ENCODE data around the gene ZDHHC19.
"Not testable (repeated sequence)": the region's sequence is repeated elsewhere in the genome, so short reads cannot be mapped to it uniquely, and the experiment has no call there.

The ZDHHC19 gene

DNA sequence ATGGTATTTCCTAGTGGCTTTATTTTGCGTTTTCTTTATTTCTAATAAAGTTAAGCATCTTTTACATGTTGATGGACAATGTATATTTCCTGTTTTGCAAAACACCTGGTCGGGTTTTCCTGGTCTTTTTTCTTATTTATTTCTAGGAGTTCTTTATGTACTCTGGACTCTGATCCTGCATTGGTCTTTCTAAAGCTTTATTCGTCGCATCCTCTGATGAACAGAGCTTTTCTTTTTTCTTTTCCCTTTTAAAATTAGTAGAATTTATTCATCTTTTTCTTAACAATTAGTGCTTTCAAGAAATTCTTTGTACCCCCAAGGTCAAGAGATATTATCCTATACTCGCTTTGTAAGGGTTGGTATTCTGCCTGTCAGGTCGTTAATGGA, 32.2 kb downstream of the ZDHHC19 start:
- no peaks in the 10 kb centered on the region for H3K9me3 ChIP-seq (ENCODE audit: control extremely low read depth in 1 of 5, control insufficient read depth in 4 of 5, insufficient read depth in 2 of 5, low read depth in 1 of 5, low read length in 4 of 5)
- no peaks in the 10 kb centered on the region for H3K27me3 ChIP-seq (replicated peaks in 2 of 5; ENCODE audit: control insufficient read depth in 4 of 5, insufficient read depth in 5 of 5, low read length in 4 of 5)
- POLR2A ChIA-PET: interaction anchor here (0.6 to 1.3 kb wide), 2 partner anchors 69 to 98 kb away, joined by 3 to 6 read pairs; no protein-coding TSS in a partner anchor
- no peaks in the 10 kb centered on the region for H3K36me3 ChIP-seq (ENCODE audit: control insufficient read depth in 4 of 4, insufficient read depth in 4 of 4, low read length in 3 of 4)
- DNase-seq: no peak
- H3K27ac ChIP-seq (ENCODE audit: insufficient read depth in 1 of 2, low read depth in 1 of 2, low read length in 2 of 2, poor library complexity in 1 of 2, severe bottlenecking in 2 of 2): peak overlapping the region; percentile 56 to 85
- CTCF ChIA-PET: interaction anchor here (0.7 to 27.5 kb wide), 11 partner anchors 9 to 105 kb away, joined by 3 to 542 read pairs (median 4); no protein-coding TSS in a partner anchor
- no peak overlapping the region for H3K4me3 ChIP-seq (ENCODE audit: control insufficient read depth in 1 of 7, extremely low read depth in 1 of 7, insufficient read depth in 4 of 7, low read depth in 2 of 7, low read length in 6 of 7)
- peaks cover 8 to 53% (median 47%) of the 10 kb centered on the region in 4 experiments for H3K4me1 ChIP-seq (ENCODE audit: control extremely low read depth in 1 of 4, control insufficient read depth in 4 of 4, insufficient read depth in 4 of 4, low read length in 3 of 4)
- 40% methylated on average over 1 of the region's 6 CpGs for WGBS (ENCODE audit: insufficient coverage)

DNA sequence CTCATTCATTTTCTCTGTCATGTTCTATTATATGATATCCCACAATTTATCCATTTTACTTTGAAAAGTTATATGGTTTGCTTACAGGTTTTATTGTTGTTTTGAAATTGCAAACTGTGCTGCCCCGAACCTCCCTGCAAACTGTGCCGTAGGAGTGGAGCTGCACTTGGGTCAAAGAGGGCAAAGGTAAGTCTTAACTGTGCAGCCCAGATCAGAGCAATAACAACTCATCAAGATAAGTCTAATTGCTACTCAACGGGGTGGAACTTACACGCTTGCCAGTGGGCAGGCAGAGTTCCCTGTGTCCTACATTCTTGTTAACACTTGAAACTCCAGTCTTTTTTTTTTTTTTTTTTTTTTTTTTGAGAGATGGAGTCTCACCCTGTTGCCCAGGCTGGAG, 33.2 kb downstream of the ZDHHC19 start:
- Histone ChIP-seq H3K27me3 (replicated peaks in 2 of 5; ENCODE audit: control insufficient read depth in 4 of 5, insufficient read depth in 5 of 5, low read length in 4 of 5) (no peaks in the 10 kb centered on the region), H3K4me3 (ENCODE audit: control insufficient read depth in 1 of 7, extremely low read depth in 1 of 7, insufficient read depth in 4 of 7, low read depth in 2 of 7, low read length in 6 of 7) (no peak overlapping the region), H3K27ac (ENCODE audit: insufficient read depth in 1 of 2, low read depth in 1 of 2, low read length in 2 of 2, poor library complexity in 1 of 2, severe bottlenecking in 2 of 2) (no peak overlapping the region), H3K9me3 (ENCODE audit: control extremely low read depth in 1 of 5, control insufficient read depth in 4 of 5, insufficient read depth in 2 of 5, low read depth in 1 of 5, low read length in 4 of 5) (no peaks in the 10 kb centered on the region), H3K36me3 (ENCODE audit: control insufficient read depth in 4 of 4, insufficient read depth in 4 of 4, low read length in 3 of 4) (no peaks in the 10 kb centered on the region), H3K4me1 (ENCODE audit: control extremely low read depth in 1 of 4, control insufficient read depth in 4 of 4, insufficient read depth in 4 of 4, low read length in 3 of 4) (peaks cover 8 to 45% (median 41%) of the 10 kb centered on the region in 4 experiments)
- CTCF ChIA-PET: interaction anchor here (1.2 to 27.5 kb wide), 2 partner anchors 55 to 104 kb away, joined by 3 to 542 read pairs; no protein-coding TSS in a partner anchor
- no peak for DNase-seq
- POLR2A ChIA-PET: no interaction called here
- whole genome bisulfite sequencing (ENCODE audit: insufficient coverage): 100% methylated on average over 2 of the region's 4 CpGs

GRCh38 chr3:196177567-196177966, 33.6 kb downstream of the ZDHHC19 start:
- Histone ChIP-seq H3K27ac (ENCODE audit: insufficient read depth in 1 of 2, low read depth in 1 of 2, low read length in 2 of 2, poor library complexity in 1 of 2, severe bottlenecking in 2 of 2) (no peak overlapping the region), H3K9me3 (ENCODE audit: control extremely low read depth in 1 of 5, control insufficient read depth in 4 of 5, insufficient read depth in 2 of 5, low read depth in 1 of 5, low read length in 4 of 5) (no peaks in the 10 kb centered on the region), H3K27me3 (replicated peaks in 2 of 5; ENCODE audit: control insufficient read depth in 4 of 5, insufficient read depth in 5 of 5, low read length in 4 of 5) (no peaks in the 10 kb centered on the region), H3K4me3 (ENCODE audit: control insufficient read depth in 1 of 7, extremely low read depth in 1 of 7, insufficient read depth in 4 of 7, low read depth in 2 of 7, low read length in 6 of 7) (no peak overlapping the region), H3K4me1 (ENCODE audit: control extremely low read depth in 1 of 4, control insufficient read depth in 4 of 4, insufficient read depth in 4 of 4, low read length in 3 of 4) (peaks cover 8 to 41% (median 38%) of the 10 kb centered on the region in 4 experiments), H3K36me3 (ENCODE audit: control insufficient read depth in 4 of 4, insufficient read depth in 4 of 4, low read length in 3 of 4) (no peaks in the 10 kb centered on the region)
- CTCF ChIA-PET: no interaction called here
- POLR2A ChIA-PET: no interaction called here
- DNase-seq: no peak
- 98% methylated on average over 9 of the region's 16 CpGs for WGBS (ENCODE audit: insufficient coverage)

DNA sequence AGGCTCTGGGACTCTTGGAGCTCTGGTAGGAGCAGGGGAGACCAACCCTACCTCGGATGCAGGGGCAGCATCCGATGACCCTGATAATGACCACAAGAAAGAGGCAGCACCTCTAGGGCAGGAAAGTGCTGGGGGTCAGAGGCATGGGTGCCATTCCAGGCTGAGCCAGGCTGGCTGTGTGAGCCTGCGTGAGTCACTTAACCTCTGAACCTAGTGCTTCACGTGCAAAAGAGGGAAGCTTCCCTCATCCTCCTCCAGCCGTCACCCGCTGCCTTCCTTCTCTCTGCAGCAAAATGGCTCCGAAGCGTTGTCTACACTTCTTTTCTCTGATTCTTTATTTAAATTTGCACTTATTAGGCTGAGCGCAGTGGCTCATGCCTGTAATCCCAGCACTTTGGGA, 35.5 kb downstream of the ZDHHC19 start:
- WGBS (ENCODE audit: insufficient coverage): 95% methylated on average over 7 of the region's 9 CpGs
- Histone ChIP-seq H3K36me3 (ENCODE audit: control insufficient read depth in 4 of 4, insufficient read depth in 4 of 4, low read length in 3 of 4) (no peaks in the 10 kb centered on the region), H3K9me3 (ENCODE audit: control extremely low read depth in 1 of 5, control insufficient read depth in 4 of 5, insufficient read depth in 2 of 5, low read depth in 1 of 5, low read length in 4 of 5) (no peaks in the 10 kb centered on the region), H3K4me1 (ENCODE audit: control extremely low read depth in 1 of 4, control insufficient read depth in 4 of 4, insufficient read depth in 4 of 4, low read length in 3 of 4) (peaks cover 8 to 23% (median 20%) of the 10 kb centered on the region in 4 experiments), H3K27me3 (replicated peaks in 2 of 5; ENCODE audit: control insufficient read depth in 4 of 5, insufficient read depth in 5 of 5, low read length in 4 of 5) (no peaks in the 10 kb centered on the region), H3K27ac (ENCODE audit: insufficient read depth in 1 of 2, low read depth in 1 of 2, low read length in 2 of 2, poor library complexity in 1 of 2, severe bottlenecking in 2 of 2) (no peak overlapping the region), H3K4me3 (ENCODE audit: control insufficient read depth in 1 of 7, extremely low read depth in 1 of 7, insufficient read depth in 4 of 7, low read depth in 2 of 7, low read length in 6 of 7) (no peak overlapping the region)
- CTCF ChIA-PET: no interaction called here
- POLR2A ChIA-PET: no interaction called here
- DNase-seq: no peak

GRCh38 chr3:196175116-196175625, 36.0 kb downstream of the ZDHHC19 start:
- DNase-seq: no peak
- no peak overlapping the region for H3K4me3 ChIP-seq (ENCODE audit: control insufficient read depth in 1 of 7, extremely low read depth in 1 of 7, insufficient read depth in 4 of 7, low read depth in 2 of 7, low read length in 6 of 7)
- CTCF ChIA-PET: interaction anchor here (1.0 to 1.6 kb wide), 3 partner anchors 9 to 16 kb away, joined by 3 to 7 read pairs (median 5); no protein-coding TSS in a partner anchor
- H3K36me3 ChIP-seq (ENCODE audit: control insufficient read depth in 4 of 4, insufficient read depth in 4 of 4, low read length in 3 of 4): no peaks in the 10 kb centered on the region
- peaks cover 5 to 18% (median 17%) of the 10 kb centered on the region in 4 experiments for H3K4me1 ChIP-seq (ENCODE audit: control extremely low read depth in 1 of 4, control insufficient read depth in 4 of 4, insufficient read depth in 4 of 4, low read length in 3 of 4)
- no peaks in the 10 kb centered on the region for H3K9me3 ChIP-seq (ENCODE audit: control extremely low read depth in 1 of 5, control insufficient read depth in 4 of 5, insufficient read depth in 2 of 5, low read depth in 1 of 5, low read length in 4 of 5)
- WGBS (ENCODE audit: insufficient coverage): 98% methylated on average over 12 of the region's 19 CpGs
- H3K27me3 ChIP-seq (replicated peaks in 2 of 5; ENCODE audit: control insufficient read depth in 4 of 5, insufficient read depth in 5 of 5, low read length in 4 of 5): no peaks in the 10 kb centered on the region
- H3K27ac ChIP-seq (ENCODE audit: insufficient read depth in 1 of 2, low read depth in 1 of 2, low read length in 2 of 2, poor library complexity in 1 of 2, severe bottlenecking in 2 of 2): no peak overlapping the region
- POLR2A ChIA-PET: no interaction called here

DNA sequence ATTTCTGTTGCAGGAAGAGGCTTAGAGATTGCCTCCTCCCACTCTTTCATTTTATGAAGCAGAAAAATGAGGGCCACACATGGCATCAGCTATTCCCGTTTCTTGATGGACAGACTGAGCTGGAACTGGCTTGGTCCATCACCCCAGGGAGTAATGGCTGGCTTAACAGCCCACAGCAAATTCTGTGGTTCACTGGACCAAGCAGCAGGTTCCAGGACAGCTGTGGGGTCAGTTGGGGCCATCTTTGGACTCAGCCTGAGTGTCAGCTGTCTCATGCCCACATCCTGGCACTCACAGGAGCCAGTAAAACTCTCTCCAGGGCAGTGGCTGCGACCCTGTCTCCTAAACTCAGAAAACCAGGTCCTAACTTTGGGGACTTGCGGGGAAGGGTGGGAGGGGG, 36.5 kb downstream of the ZDHHC19 start:
- no peaks in the 10 kb centered on the region for H3K9me3 ChIP-seq (ENCODE audit: control extremely low read depth in 1 of 5, control insufficient read depth in 4 of 5, insufficient read depth in 2 of 5, low read depth in 1 of 5, low read length in 4 of 5)
- POLR2A ChIA-PET: no interaction called here
- no peak overlapping the region for H3K27ac ChIP-seq (ENCODE audit: insufficient read depth in 1 of 2, low read depth in 1 of 2, low read length in 2 of 2, poor library complexity in 1 of 2, severe bottlenecking in 2 of 2)
- CTCF ChIA-PET: interaction anchor here (1.0 to 1.6 kb wide), 3 partner anchors 10 to 17 kb away, joined by 3 to 7 read pairs (median 5); no protein-coding TSS in a partner anchor
- no peak for DNase-seq
- no peaks in the 10 kb centered on the region for H3K27me3 ChIP-seq (replicated peaks in 2 of 5; ENCODE audit: control insufficient read depth in 4 of 5, insufficient read depth in 5 of 5, low read length in 4 of 5)
- H3K4me1 ChIP-seq (ENCODE audit: control extremely low read depth in 1 of 4, control insufficient read depth in 4 of 4, insufficient read depth in 4 of 4, low read length in 3 of 4): peaks cover 5 to 16% (median 12%) of the 10 kb centered on the region in 4 experiments
- 80% methylated on average over 2 of the region's 3 CpGs for WGBS (ENCODE audit: insufficient coverage)
- no peak overlapping the region for H3K4me3 ChIP-seq (ENCODE audit: control insufficient read depth in 1 of 7, extremely low read depth in 1 of 7, insufficient read depth in 4 of 7, low read depth in 2 of 7, low read length in 6 of 7)
- H3K36me3 ChIP-seq (ENCODE audit: control insufficient read depth in 4 of 4, insufficient read depth in 4 of 4, low read length in 3 of 4): no peaks in the 10 kb centered on the region

- H3K4me3 ChIP-seq (ENCODE audit: control insufficient read depth in 1 of 7, extremely low read depth in 1 of 7, insufficient read depth in 4 of 7, low read depth in 2 of 7, low read length in 6 of 7); H3K4me1 ChIP-seq (ENCODE audit: control extremely low read depth in 1 of 4, control insufficient read depth in 4 of 4, insufficient read depth in 4 of 4, low read length in 3 of 4); H3K27me3 ChIP-seq (replicated peaks in 2 of 5; ENCODE audit: control insufficient read depth in 4 of 5, insufficient read depth in 5 of 5, low read length in 4 of 5); H3K27ac ChIP-seq (ENCODE audit: insufficient read depth in 1 of 2, low read depth in 1 of 2, low read length in 2 of 2, poor library complexity in 1 of 2, severe bottlenecking in 2 of 2); H3K36me3 ChIP-seq (ENCODE audit: control insufficient read depth in 4 of 4, insufficient read depth in 4 of 4, low read length in 3 of 4); H3K9me3 ChIP-seq (ENCODE audit: control extremely low read depth in 1 of 5, control insufficient read depth in 4 of 5, insufficient read depth in 2 of 5, low read depth in 1 of 5, low read length in 4 of 5); DNase-seq: not testable (repeated sequence)
- ChIA-PET CTCF (interaction anchor here (1.2 to 1.4 kb wide), 2 partner anchors 9 to 25 kb away, joined by 3 to 4 read pairs; no protein-coding TSS in a partner anchor), POLR2A (interaction anchor here (1.0 kb wide), 1 partner anchor 10 kb away, joined by 3 read pairs; no protein-coding TSS in a partner anchor)
- 100% methylated on average over 8 of the region's 12 CpGs for WGBS (ENCODE audit: insufficient coverage)
These were observed 40.9 kb downstream of the ZDHHC19 start for GRCh38 chr3:196170296-196170695.

Data from common myeloid progenitor, CD34-positive (primary cell).